Measurements from ENCODE around the gene GALNT18.

DNA sequence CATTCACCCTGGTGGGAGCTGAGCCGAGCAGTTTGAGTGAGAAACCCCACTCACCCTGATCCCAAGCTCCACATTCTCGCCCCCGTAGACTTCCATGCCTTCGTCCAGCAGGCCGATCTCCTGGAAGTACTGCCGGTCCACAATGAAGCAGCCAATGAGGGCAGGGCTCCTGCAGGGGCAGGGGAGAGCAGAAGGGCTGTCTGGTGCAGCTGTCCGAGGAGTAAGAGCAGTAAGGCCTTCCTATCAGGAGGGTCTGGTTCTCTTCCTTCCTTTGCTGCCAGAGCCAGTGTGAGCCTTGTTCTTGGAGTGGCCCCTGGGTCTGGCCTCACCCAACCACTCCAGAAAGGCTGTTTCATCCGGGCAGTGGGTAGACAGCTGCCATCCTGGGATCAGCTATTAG lies 249.3 kb downstream of the GALNT18 start:
- TF ChIP-seq, protein P1, sequence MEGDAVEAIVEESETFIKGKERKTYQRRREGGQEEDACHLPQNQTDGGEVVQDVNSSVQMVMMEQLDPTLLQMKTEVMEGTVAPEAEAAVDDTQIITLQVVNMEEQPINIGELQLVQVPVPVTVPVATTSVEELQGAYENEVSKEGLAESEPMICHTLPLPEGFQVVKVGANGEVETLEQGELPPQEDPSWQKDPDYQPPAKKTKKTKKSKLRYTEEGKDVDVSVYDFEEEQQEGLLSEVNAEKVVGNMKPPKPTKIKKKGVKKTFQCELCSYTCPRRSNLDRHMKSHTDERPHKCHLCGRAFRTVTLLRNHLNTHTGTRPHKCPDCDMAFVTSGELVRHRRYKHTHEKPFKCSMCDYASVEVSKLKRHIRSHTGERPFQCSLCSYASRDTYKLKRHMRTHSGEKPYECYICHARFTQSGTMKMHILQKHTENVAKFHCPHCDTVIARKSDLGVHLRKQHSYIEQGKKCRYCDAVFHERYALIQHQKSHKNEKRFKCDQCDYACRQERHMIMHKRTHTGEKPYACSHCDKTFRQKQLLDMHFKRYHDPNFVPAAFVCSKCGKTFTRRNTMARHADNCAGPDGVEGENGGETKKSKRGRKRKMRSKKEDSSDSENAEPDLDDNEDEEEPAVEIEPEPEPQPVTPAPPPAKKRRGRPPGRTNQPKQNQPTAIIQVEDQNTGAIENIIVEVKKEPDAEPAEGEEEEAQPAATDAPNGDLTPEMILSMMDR (IDR thresholded peaks at IDR 0.05; ENCODE audit: insufficient read depth, low read length, poor library complexity, severe bottlenecking) = no peak
- no peak for TF ChIP-seq EZH2phosphoT487 (conservative IDR thresholded peaks at IDR 0.05; ENCODE audit: low read length)

Data from SU-DHL-6 (cell line).